Measurements from ENCODE around the gene SYT5.

GRCh38 chr19:55198651-55199050, 18.6 kb upstream of the SYT5 start:
- TF ChIP-seq CTCF (IDR thresholded peaks at IDR 0.05; ENCODE audit: control extremely low read depth in 1 of 3, insufficient read depth in 1 of 3, low read depth in 1 of 3, low read length in 3 of 3), result no peak
- no peak for TF ChIP-seq GTF2F1 (IDR thresholded peaks at IDR 0.05; ENCODE audit: borderline replicate concordance, low read depth, low read length)
- no peak for TF ChIP-seq RAD21 (IDR thresholded peaks at IDR 0.05 in 1 of 2, conservative IDR thresholded peaks at IDR 0.05 in 1 of 2; ENCODE audit: low read depth in 2 of 2, low read length in 2 of 2)
- TF ChIP-seq EZH2 (IDR thresholded peaks at IDR 0.05; ENCODE audit: low read depth, low read length, severe bottlenecking), result no peak
- no peak for TF ChIP-seq CREB1 (IDR thresholded peaks at IDR 0.05)
- TF ChIP-seq POLR2A (IDR thresholded peaks at IDR 0.05; ENCODE audit: control extremely low read depth in 1 of 2, low read depth in 2 of 2, low read length in 2 of 2), result no peak
- TF ChIP-seq CHD2 (IDR thresholded peaks at IDR 0.05; ENCODE audit: low read length), result no peak
- TF ChIP-seq YY1 (IDR thresholded peaks at IDR 0.05; ENCODE audit: low read depth, low read length), result no peak
- no peak for TF ChIP-seq CBX5 (IDR thresholded peaks at IDR 0.05; ENCODE audit: low read depth, low read length)
- TF ChIP-seq EGR1 (IDR thresholded peaks at IDR 0.05; ENCODE audit: borderline replicate concordance, low read depth, low read length), result no peak

Data from H1 (cell line).